H9 (cell line): ENCODE results near the gene ZNF526. TPM values are rescaled to one million over a fixed set of nuclear protein-coding genes. Genes with fewer than 3 reads are reported as not detected.

Experiments used
- DNase-seq: peaks from one replicate; pipeline ENCODE4 v3.0.0-alpha.2; 2017
- H2AFZ ChIP-seq: one replicate; pipeline ENCODE4 v1.6.1; 2013; ENCODE audit warnings: mild to moderate bottlenecking, low read length, control low read depth, moderate library complexity
- H2AK5ac ChIP-seq: 2 replicates; pipeline ENCODE4 v1.6.1; 2013; ENCODE audit warnings: low read length, control low read depth, mixed read lengths; ENCODE audit not compliant: insufficient read length
- H2BK120ac ChIP-seq: one replicate; pipeline ENCODE4 v1.6.1; 2013; ENCODE audit warnings: low read depth, mild to moderate bottlenecking, low read length, control low read depth, inconsistent platforms; ENCODE audit not compliant: poor library complexity, severe bottlenecking
- H2BK12ac ChIP-seq: 2 replicates; pipeline ENCODE4 v1.6.1; 2013; ENCODE audit warnings: low read length, control low read depth, mixed read lengths, low read depth; ENCODE audit not compliant: insufficient read length
- H2BK15ac ChIP-seq: 2 replicates; pipeline ENCODE4 v1.6.1; 2013; ENCODE audit warnings: low read depth, low read length, control low read depth
- H2BK20ac ChIP-seq: one replicate; pipeline ENCODE4 v1.6.1; 2013; ENCODE audit warnings: low read depth, mild to moderate bottlenecking, low read length, control low read depth, inconsistent platforms; ENCODE audit not compliant: poor library complexity, severe bottlenecking
- H2BK5ac ChIP-seq: 2 replicates; pipeline ENCODE4 v1.6.1; 2013; ENCODE audit warnings: low read length, control low read depth, mixed read lengths; ENCODE audit not compliant: insufficient read length
- H3K14ac ChIP-seq: 2 replicates; pipeline ENCODE4 v1.6.1; 2013; ENCODE audit warnings: low read length, control low read depth; ENCODE audit not compliant: insufficient read depth
- H3K18ac ChIP-seq: 2 replicates; pipeline ENCODE4 v1.6.1; 2013; ENCODE audit warnings: low read depth, mild to moderate bottlenecking, mixed read lengths, low read length, control low read depth; ENCODE audit not compliant: insufficient read length
- H3K23ac ChIP-seq: 2 replicates; pipeline ENCODE4 v1.6.1; 2013; ENCODE audit warnings: low read length, control low read depth, mixed read lengths, low read depth; ENCODE audit not compliant: insufficient read length
- H3K23me2 ChIP-seq: 2 replicates; pipeline ENCODE4 v1.6.1; 2013; ENCODE audit warnings: low read depth, mild to moderate bottlenecking, mixed read lengths, low read length, control low read depth; ENCODE audit not compliant: insufficient read length, poor library complexity, severe bottlenecking
- H3K27ac ChIP-seq: 2 replicates; pipeline ENCODE4 v1.5.1; 2013; ENCODE audit warnings: low read length, control low read depth, mixed read lengths, low read depth; ENCODE audit not compliant: insufficient read length
- H3K27me3 ChIP-seq: 2 replicates; pipeline ENCODE4 v1.6.1; 2013; ENCODE audit warnings: low read length, control low read depth, inconsistent platforms; ENCODE audit not compliant: insufficient read depth
- H3K4ac ChIP-seq: 2 replicates; pipeline ENCODE4 v1.6.1; 2013; ENCODE audit warnings: low read depth, mild to moderate bottlenecking, control low read depth, inconsistent platforms, low read length, moderate library complexity
- H3K4me1 ChIP-seq: 2 replicates; pipeline ENCODE4 v1.6.1; 2013; ENCODE audit warnings: low read length, control low read depth, inconsistent platforms; ENCODE audit not compliant: insufficient read depth
- H3K4me2 ChIP-seq: 2 replicates; pipeline ENCODE4 v1.6.1; 2013; ENCODE audit warnings: low read length, control low read depth, mixed read lengths; ENCODE audit not compliant: insufficient read length, insufficient read depth
- H3K56ac ChIP-seq: 2 replicates; pipeline ENCODE4 v1.6.1; 2013; ENCODE audit warnings: low read depth, mild to moderate bottlenecking, mixed read lengths, low read length, control low read depth; ENCODE audit not compliant: insufficient read length
- H3K79me1 ChIP-seq: 2 replicates; pipeline ENCODE4 v1.6.1; 2013; ENCODE audit warnings: low read depth, mild to moderate bottlenecking, moderate library complexity, low read length, control low read depth, inconsistent platforms; ENCODE audit not compliant: insufficient read depth, poor library complexity, severe bottlenecking
- H3K79me2 ChIP-seq: 2 replicates; pipeline ENCODE4 v1.6.1; 2013; ENCODE audit warnings: low read length, control low read depth, inconsistent platforms; ENCODE audit not compliant: insufficient read depth
- H3K9ac ChIP-seq: 2 replicates; pipeline ENCODE4 v1.6.1; 2013; ENCODE audit warnings: low read length, control low read depth, mixed read lengths; ENCODE audit not compliant: insufficient read length; ENCODE audit errors: extremely low read depth
- H3K9me3 ChIP-seq: one replicate; pipeline ENCODE4 v1.6.1; 2013; ENCODE audit warnings: low read depth, low read length, inconsistent platforms; ENCODE audit not compliant: control insufficient read depth
- H3T11ph ChIP-seq: one replicate; pipeline ENCODE4 v1.6.1; 2013; ENCODE audit warnings: mild to moderate bottlenecking, low read length, control low read depth, inconsistent platforms
- H4K20me1 ChIP-seq: one replicate; pipeline ENCODE4 v1.6.1; 2013; ENCODE audit not compliant: control insufficient read depth, insufficient read length, insufficient read depth
- H4K5ac ChIP-seq: 2 replicates; pipeline ENCODE4 v1.6.1; 2013; ENCODE audit warnings: low read depth, mild to moderate bottlenecking, mixed read lengths, low read length, control low read depth; ENCODE audit not compliant: insufficient read length
- H4K8ac ChIP-seq: replicated peaks from 2 replicates; pipeline ENCODE4 v1.6.1; 2013; ENCODE audit warnings: low read length, control low read depth, mixed read lengths, low read depth; ENCODE audit not compliant: insufficient read length
- H4K91ac ChIP-seq: 2 replicates; pipeline ENCODE4 v1.6.1; 2013; ENCODE audit warnings: low read depth, mild to moderate bottlenecking, moderate library complexity, mixed read lengths, low read length, control low read depth; ENCODE audit not compliant: insufficient read length
- H3K27ac Mint-ChIP-seq, 3 experiments: 2 replicates in 2 of 3; 3 replicates in 1 of 3; pipeline ENCODE4 v1.8.0; 2020 to 2021; ENCODE audit warnings: mixed read lengths in 3 of 3, mild to moderate bottlenecking in 1 of 3, moderate library complexity in 1 of 3
- H3K27me3 Mint-ChIP-seq: 2 replicates; pipeline ENCODE4 v1.8.0; 2021; ENCODE audit warnings: low read depth, mild to moderate bottlenecking, moderate library complexity, mixed read lengths
- H3K36me3 Mint-ChIP-seq, 3 experiments: 2 replicates in 2 of 3; 3 replicates in 1 of 3; pipeline ENCODE4 v1.8.0; 2020 to 2021; ENCODE audit warnings: low read depth in 3 of 3, mixed read lengths in 3 of 3; ENCODE audit not compliant: insufficient read depth in 1 of 3
- H3K4me1 Mint-ChIP-seq, 2 experiments: 2 replicates each; pipeline ENCODE4 v1.8.0; 2020; ENCODE audit warnings: mixed read lengths in 2 of 2
- H3K4me3 Mint-ChIP-seq, 2 experiments: 2 replicates in 1 of 2; 3 replicates in 1 of 2; pipeline ENCODE4 v1.8.0; 2020 to 2021; ENCODE audit warnings: mild to moderate bottlenecking in 2 of 2, mixed read lengths in 2 of 2, moderate library complexity in 1 of 2
- H3K9me3 Mint-ChIP-seq, 2 experiments: 2 replicates in 1 of 2; 3 replicates in 1 of 2; pipeline ENCODE4 v1.8.0; 2020; ENCODE audit warnings: mild to moderate bottlenecking in 2 of 2, mixed read lengths in 2 of 2, moderate library complexity in 1 of 2
- CTCF ChIP-seq: fragments of 200-600 bp; sonication (generic); conservative IDR thresholded peaks from 3 replicates; pipeline ENCODE4 v1.8.0; 2021; ENCODE audit warnings: antibody characterized with exemption, mild to moderate bottlenecking
- WGBS: extraction: QIAGEN DNeasy Blood & Tissue Kit; methylation state at CpG from one replicate; pipeline ENCODE4 v1.1.7; 2013; ENCODE audit warnings: missing lambda C conversion rate, low lambda C conversion rate, mixed read lengths; ENCODE audit not compliant: insufficient read length; ENCODE audit errors: extremely low coverage; 5-methylcytosine and 5-hydroxymethylcytosine counted together
- total RNA-seq: library from RNA; stranded (reverse); gene quantifications from 2 replicates; pipeline ENCODE4 v1.2.1, GENCODE V29; 2021

Gene ZNF526
- total RNA-seq, 1 experiment from 2014 or later: 20.5 TPM

GRCh38 chr19:42189133-42189532 is 31.0 kb upstream of the ZNF526 start:
- Histone ChIP-seq H2AK5ac (no peak overlapping the region), H2BK15ac (no peak overlapping the region), H3K4me1 (no peaks in the 10 kb centered on the region; the same call in 1 of the 2 replicates), H3K14ac (no peak overlapping the region), H3K23ac (no peak overlapping the region), H3K4ac (no peak overlapping the region), H2AFZ (no peak overlapping the region), H2BK120ac (no peak overlapping the region), H2BK12ac (no peak overlapping the region), H2BK20ac (no peak overlapping the region), H4K91ac (no peak overlapping the region), H3K27me3 (no peaks in the 10 kb centered on the region), H3K79me1 (no peaks in the 10 kb centered on the region), H4K5ac (no peak overlapping the region), H4K20me1 (no peaks in the 10 kb centered on the region), H3K79me2 (no peaks in the 10 kb centered on the region; the same call in 1 of the 2 replicates), H2BK5ac (no peak overlapping the region), H3K18ac (no peak overlapping the region), H4K8ac (no peak overlapping the region), H3K56ac (no peak overlapping the region), H3K4me2 (no peak overlapping the region), H3K27ac (no peak overlapping the region), H3K9me3 (no peaks in the 10 kb centered on the region), H3K23me2 (no peaks in the 10 kb centered on the region), H3T11ph (no peak overlapping the region), H3K9ac (no peak overlapping the region)
- Mint-ChIP-seq H3K36me3 (peaks cover under 1 to 9% (median 3%) of the 10 kb centered on the region in 3 experiments; a peak in 4 of 7 replicates), H3K4me1 (peaks cover 6% of the 10 kb centered on the region in 2 experiments), H3K27me3 (peaks cover 28% of the 10 kb centered on the region), H3K4me3 (no peak overlapping the region), H3K27ac (no peak overlapping the region), H3K9me3 (peaks cover 6 to 8% of the 10 kb centered on the region in 2 experiments; a peak in 4 of 5 replicates)
- TF ChIP-seq CTCF: no peak
- WGBS: no CpG with 5 or more reads among the region's 3 CpGs
- DNase-seq: no peak
